B cell (primary cell): ENCODE data around the gene MAS1L. TPM values are rescaled to one million over a fixed set of nuclear protein-coding genes. Genes with fewer than 3 reads are reported as not detected.

Source experiments
- ATAC-seq: fragments of 200-7000 bp; cut with Tn5 transposase; one replicate; pipeline ENCODE4 v1.10.0; 2021; ENCODE audit warnings: low read depth, mild to moderate bottlenecking, moderate number of reproducible peaks, moderate library complexity
- CTCF ChIA-PET: fragments of 350-600 bp; sonication (Branson Sonifier 250); formaldehyde crosslinking; loops from one replicate; lab custom pipeline; 2021; ENCODE audit warnings: antibody characterized with exemption, inconsistent platforms; lab: Charles Lee
- POLR2A ChIA-PET: fragments of 350-600 bp; sonication (Branson Sonifier 250); formaldehyde crosslinking; loops from one replicate; lab custom pipeline; 2021; ENCODE audit warnings: antibody characterized with exemption; lab: Charles Lee
- DNase-seq: peaks from one replicate; pipeline ENCODE4 v3.0.0; 2013
- H2AFZ ChIP-seq: 2 replicates; pipeline ENCODE4 v1.6.1; 2012; ENCODE audit warnings: mild to moderate bottlenecking, low read depth, low read length; ENCODE audit not compliant: insufficient read depth, poor library complexity, severe bottlenecking
- H3K27ac ChIP-seq, 2 donors: 1 replicate in 1 of 2; 2 replicates in 1 of 2; pipeline ENCODE4 v1.5.1; 2012 to 2013; ENCODE audit warnings: low read length in 2 of 2, mild to moderate bottlenecking in 2 of 2, moderate library complexity in 1 of 2
- H3K27me3 ChIP-seq, 4 experiments: fragments of 200-600 bp in 1 of 4; sonication (generic) in 1 of 4; replicated peaks in 1 of 4; 1 replicate in 2 of 4; 2 replicates in 2 of 4; pipeline versions ENCODE4 v1.6.1 to v1.7.0; 2013 to 2016; ENCODE audit warnings: low read length in 3 of 4, mild to moderate bottlenecking in 2 of 4, mixed read lengths in 1 of 4, moderate library complexity in 1 of 4; ENCODE audit not compliant: insufficient read depth in 4 of 4, control insufficient read depth in 3 of 4; ENCODE audit errors: control extremely low read depth in 1 of 4
- H3K36me3 ChIP-seq, 2 experiments: replicated peaks in 1 of 2; 1 replicate in 1 of 2; 2 replicates in 1 of 2; pipeline versions ENCODE4 v1.6.1 to v1.7.1; 2013; ENCODE audit warnings: low read length in 1 of 2; ENCODE audit not compliant: insufficient read depth in 2 of 2, control insufficient read depth in 1 of 2; ENCODE audit errors: control extremely low read depth in 1 of 2, extremely low read depth in 1 of 2
- H3K4me1 ChIP-seq, 2 donors: fragments of 200-600 bp in 1 of 2; sonication (generic) in 1 of 2; 1 replicate in 1 of 2; 2 replicates in 1 of 2; pipeline versions ENCODE4 v1.5.1 to v1.6.1; 2013 to 2017; ENCODE audit warnings: low read length in 2 of 2; ENCODE audit not compliant: control insufficient read depth in 2 of 2, insufficient read depth in 2 of 2
- H3K4me2 ChIP-seq: replicated peaks from 2 replicates; pipeline ENCODE3; 2012; ENCODE audit warnings: mild to moderate bottlenecking, low read depth, low read length; ENCODE audit not compliant: poor library complexity, severe bottlenecking
- H3K4me3 ChIP-seq, 5 experiments: fragments of 200-600 bp in 1 of 5; sonication (generic) in 1 of 5; 1 replicate in 3 of 5; 2 replicates in 2 of 5; pipeline versions ENCODE4 v1.5.1 to v1.7.0; 2011 to 2016; ENCODE audit warnings: low read length in 4 of 5, mild to moderate bottlenecking in 4 of 5, low read depth in 2 of 5, control low read depth in 1 of 5, moderate library complexity in 1 of 5; ENCODE audit not compliant: insufficient read depth in 1 of 5; ENCODE audit errors: control extremely low read depth in 1 of 5, extremely low read depth in 1 of 5
- H3K79me2 ChIP-seq: fragments of 200-600 bp; sonication (generic); one replicate; pipeline ENCODE4 v1.6.0; 2016; ENCODE audit warnings: low read length; ENCODE audit not compliant: control insufficient read depth, insufficient read depth
- H3K9ac ChIP-seq: fragments of 200-600 bp; sonication (generic); 2 replicates; pipeline ENCODE4 v1.6.1; 2017; ENCODE audit warnings: mild to moderate bottlenecking, low read length, moderate library complexity
- H3K9me3 ChIP-seq, 3 donors: one replicate each; pipeline versions ENCODE4 v1.6.1 to v1.7.1; 2013; ENCODE audit warnings: low read length in 2 of 3; ENCODE audit not compliant: control insufficient read depth in 2 of 3, insufficient read depth in 1 of 3; ENCODE audit errors: control extremely low read depth in 1 of 3
- H4K20me1 ChIP-seq: 2 replicates; pipeline ENCODE4 v1.6.0; 2012; ENCODE audit warnings: mild to moderate bottlenecking, low read length; ENCODE audit not compliant: insufficient read depth, control insufficient read depth, poor library complexity, severe bottlenecking
- H3K27ac Mint-ChIP-seq: one replicate; pipeline ENCODE4 v1.8.0; 2021; ENCODE audit warnings: mixed read lengths
- H3K27me3 Mint-ChIP-seq: one replicate; pipeline ENCODE4 v1.8.0; 2021; ENCODE audit warnings: mixed read lengths
- H3K4me1 Mint-ChIP-seq: one replicate; pipeline ENCODE4 v1.8.0; 2021; ENCODE audit warnings: mixed read lengths
- H3K4me3 Mint-ChIP-seq: one replicate; pipeline ENCODE4 v1.8.0; 2021; ENCODE audit warnings: mixed read lengths
- H3K9me3 Mint-ChIP-seq: one replicate; pipeline ENCODE4 v1.8.0; 2022; ENCODE audit warnings: mixed read lengths; ENCODE audit not compliant: insufficient read depth
- EZH2 ChIP-seq: IDR thresholded peaks from 2 replicates; pipeline ENCODE4 v1.6.1; 2012; ENCODE audit warnings: borderline replicate concordance, low read depth, mild to moderate bottlenecking, moderate library complexity, low read length; ENCODE audit not compliant: insufficient read depth, poor library complexity, severe bottlenecking
- WGBS: methylation state at CpG from one replicate; pipeline ENCODE4 v1.1.5; 2013; ENCODE audit warnings: missing lambda C conversion rate; ENCODE audit not compliant: insufficient coverage; 5-methylcytosine and 5-hydroxymethylcytosine counted together
- intact Hi-C: fragments of 100-400 bp; cut with micrococcal nuclease; formaldehyde crosslinking; loops from one replicate; pipeline ENCODE4 v1.10.0; 2022
- polyA plus RNA-seq: library from polyadenylated mRNA; depleted of rRNA; stranded (reverse); fragments of >200 nt; gene quantifications from 2 replicates; pipeline ENCODE4 v1.2.3, GENCODE V29; 2012
- total RNA-seq, 2 donors: library from RNA; stranded (reverse); fragments of 120-200 nt in 1 of 2; gene quantifications; 1 replicate in 1 of 2; 2 replicates in 1 of 2; pipeline versions ENCODE4 v1.2.3 to v1.2.4, GENCODE V29; 2013 to 2022
- TF ChIP-seq, protein P1 (sequence below): fragments of 200-600 bp; IDR thresholded peaks from one replicate; pipeline ENCODE4 v1.8.0; 2022; ENCODE audit warnings: antibody characterized with exemption, mild to moderate bottlenecking

The MAS1L gene
- total and polyA plus RNA-seq, 2 donors (not counting 1 experiment from before 2014, with no cell fraction given) = not detected

DNA sequence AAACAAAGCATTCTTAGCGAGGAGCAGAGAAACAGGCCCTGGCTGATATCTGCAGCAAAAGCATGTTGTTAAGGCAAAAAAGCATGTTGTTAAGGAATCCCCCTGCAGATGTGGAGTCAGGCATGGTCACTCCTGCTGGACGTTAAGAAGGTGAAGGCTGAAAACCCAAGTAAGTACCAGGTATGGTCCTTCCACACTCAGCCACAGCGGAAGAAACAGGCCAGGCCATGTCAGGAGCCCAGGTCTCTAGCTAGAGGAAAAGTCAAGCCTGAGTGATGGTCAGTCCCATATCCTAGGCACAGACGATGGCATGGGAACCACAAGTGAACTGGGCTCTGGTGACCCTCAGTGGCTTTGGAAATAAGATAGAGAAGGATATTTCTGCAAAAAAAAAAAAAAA is 32.5 kb upstream of the MAS1L start:
- no peak overlapping the region for H3K27ac Mint-ChIP-seq
- Histone ChIP-seq H3K9me3 (no peaks in the 10 kb centered on the region), H3K9ac (no peak overlapping the region), H4K20me1 (no peaks in the 10 kb centered on the region), H3K4me1 (no peaks in the 10 kb centered on the region), H3K4me3 (no peak overlapping the region), H3K27me3 (peaks cover 0 to 10% (median 6%) of the 10 kb centered on the region in 4 experiments), H3K4me2 (no peak overlapping the region), H3K36me3 (no peaks in the 10 kb centered on the region), H3K79me2 (no peaks in the 10 kb centered on the region), H2AFZ (no peak overlapping the region), H3K27ac (no peak overlapping the region)
- H3K4me3 Mint-ChIP-seq = no peak overlapping the region
- ChIA-PET CTCF (no interaction called here), POLR2A (no interaction called here)
- peaks cover 31% of the 10 kb centered on the region for H3K27me3 Mint-ChIP-seq
- intact Hi-C loops = no loop called here
- ATAC-seq (no peak), DNase-seq (no peak)
- no peaks in the 10 kb centered on the region for H3K4me1 Mint-ChIP-seq
- H3K9me3 Mint-ChIP-seq = no peaks in the 10 kb centered on the region
- TF ChIP-seq EZH2 = no peak
- TF ChIP-seq, protein P1, sequence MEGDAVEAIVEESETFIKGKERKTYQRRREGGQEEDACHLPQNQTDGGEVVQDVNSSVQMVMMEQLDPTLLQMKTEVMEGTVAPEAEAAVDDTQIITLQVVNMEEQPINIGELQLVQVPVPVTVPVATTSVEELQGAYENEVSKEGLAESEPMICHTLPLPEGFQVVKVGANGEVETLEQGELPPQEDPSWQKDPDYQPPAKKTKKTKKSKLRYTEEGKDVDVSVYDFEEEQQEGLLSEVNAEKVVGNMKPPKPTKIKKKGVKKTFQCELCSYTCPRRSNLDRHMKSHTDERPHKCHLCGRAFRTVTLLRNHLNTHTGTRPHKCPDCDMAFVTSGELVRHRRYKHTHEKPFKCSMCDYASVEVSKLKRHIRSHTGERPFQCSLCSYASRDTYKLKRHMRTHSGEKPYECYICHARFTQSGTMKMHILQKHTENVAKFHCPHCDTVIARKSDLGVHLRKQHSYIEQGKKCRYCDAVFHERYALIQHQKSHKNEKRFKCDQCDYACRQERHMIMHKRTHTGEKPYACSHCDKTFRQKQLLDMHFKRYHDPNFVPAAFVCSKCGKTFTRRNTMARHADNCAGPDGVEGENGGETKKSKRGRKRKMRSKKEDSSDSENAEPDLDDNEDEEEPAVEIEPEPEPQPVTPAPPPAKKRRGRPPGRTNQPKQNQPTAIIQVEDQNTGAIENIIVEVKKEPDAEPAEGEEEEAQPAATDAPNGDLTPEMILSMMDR = no peak
- 90% methylated on average over 2 of the region's 4 CpGs for WGBS

DNA sequence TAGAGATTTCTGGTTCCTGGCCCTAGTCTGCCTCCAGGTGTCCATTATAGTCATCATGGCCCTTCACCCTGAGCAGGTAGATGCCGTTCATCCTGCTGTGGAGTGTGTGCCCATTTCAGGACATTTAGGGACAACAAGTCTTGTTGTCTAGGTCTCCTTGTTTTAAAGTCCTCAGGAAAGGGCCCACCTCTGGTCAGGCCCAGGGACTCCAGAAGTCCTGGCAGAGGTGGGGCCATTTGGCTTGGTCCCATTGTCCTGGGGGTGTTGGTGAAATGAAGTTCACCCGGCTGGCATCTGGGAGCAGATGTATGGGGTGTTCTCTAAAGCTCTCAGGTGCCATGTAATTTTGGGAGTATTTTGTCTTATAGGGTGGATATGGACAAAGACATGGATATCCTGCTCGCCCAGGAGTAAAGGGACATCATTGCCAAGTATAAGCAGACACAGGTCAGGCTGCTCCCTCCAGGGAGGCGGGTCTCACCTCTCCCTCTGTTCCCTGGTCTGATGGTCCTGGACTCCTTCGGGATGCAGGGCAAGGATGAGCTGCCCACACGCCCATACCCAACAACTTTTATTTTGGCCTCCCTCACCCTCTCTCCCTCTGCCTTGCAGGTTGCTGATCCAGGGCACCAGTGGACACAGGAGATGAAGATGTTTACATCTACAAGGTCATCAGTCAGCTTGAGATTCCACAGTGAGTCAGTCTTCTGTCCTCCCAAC is 31.7 kb upstream of the MAS1L start:
- Histone ChIP-seq H3K4me3 (no peak overlapping the region), H2AFZ (no peak overlapping the region), H3K27ac (no peak overlapping the region), H3K27me3 (peaks cover 0 to 6% (median 4%) of the 10 kb centered on the region in 4 experiments), H3K9ac (no peak overlapping the region), H3K36me3 (no peaks in the 10 kb centered on the region), H3K4me2 (no peak overlapping the region), H3K4me1 (no peaks in the 10 kb centered on the region), H3K79me2 (no peaks in the 10 kb centered on the region), H3K9me3 (no peaks in the 10 kb centered on the region), H4K20me1 (no peaks in the 10 kb centered on the region)
- ATAC-seq (no peak), DNase-seq (no peak)
- no peaks in the 10 kb centered on the region for H3K9me3 Mint-ChIP-seq
- H3K27ac Mint-ChIP-seq = no peak overlapping the region
- intact Hi-C loops = no loop called here
- POLR2A ChIA-PET = no interaction called here
- CTCF ChIA-PET = no interaction called here
- 78% methylated on average over 6 of the region's 6 CpGs for WGBS
- H3K27me3 Mint-ChIP-seq = peaks cover 32% of the 10 kb centered on the region
- H3K4me1 Mint-ChIP-seq = no peaks in the 10 kb centered on the region
- no peak overlapping the region for H3K4me3 Mint-ChIP-seq
- no peak for TF ChIP-seq EZH2
- TF ChIP-seq, protein P1 = no peak
